Natural killer cell treated with Interleukin-12 subunit alpha and Interleukin-12 subunit beta and Interleukin-15 and Interleukin-18, amount 100 ng/mL, for 72 hours (primary cell): Measurements from ENCODE around the gene NRF1. TPM values are rescaled to one million over a fixed set of nuclear protein-coding genes. Genes with fewer than 3 reads are reported as not detected.

ENCODE experiments used
- ATAC-seq, 2 donors: fragments of 150-1000 bp; cut with Tn5 transposase in 1 of 2; sonication (Bioruptor Pico), chemical (Tn5 transposase) in 1 of 2; 2 replicates each; pipeline ENCODE4 v1.10.0; 2021
- DNase-seq: peaks from one replicate; pipeline ENCODE4 v3.0.0; 2022; ENCODE audit warnings: low spot score
- H3K27ac Mint-ChIP-seq, 2 donors: 1 replicate in 1 of 2; 2 replicates in 1 of 2; pipeline ENCODE4 v1.8.0; 2022; ENCODE audit warnings: mixed read lengths in 2 of 2, mild to moderate bottlenecking in 1 of 2, moderate library complexity in 1 of 2
- H3K27me3 Mint-ChIP-seq, 2 donors: 1 replicate in 1 of 2; 2 replicates in 1 of 2; pipeline ENCODE4 v1.8.0; 2022; ENCODE audit warnings: mixed read lengths in 2 of 2
- H3K36me3 Mint-ChIP-seq: one replicate; pipeline ENCODE4 v1.8.0; 2022; ENCODE audit warnings: mixed read lengths
- H3K4me1 Mint-ChIP-seq, 2 donors: 1 replicate in 1 of 2; 2 replicates in 1 of 2; pipeline ENCODE4 v1.8.0; 2022; ENCODE audit warnings: low read depth in 2 of 2, mixed read lengths in 2 of 2, mild to moderate bottlenecking in 1 of 2
- H3K4me3 Mint-ChIP-seq: one replicate; pipeline ENCODE4 v1.8.0; 2022; ENCODE audit warnings: mixed read lengths
- H3K9me3 Mint-ChIP-seq: 2 replicates; pipeline ENCODE4 v1.8.0; 2022; ENCODE audit warnings: mixed read lengths
- total RNA-seq, 2 donors: library from RNA; stranded (reverse); gene quantifications; one replicate each; pipeline ENCODE4 v1.2.3, GENCODE V29; 2022

The NRF1 gene
- total RNA-seq, 2 donors from 2014 or later: 27.6 to 31.9 TPM

- Mint-ChIP-seq H3K36me3 (no peaks in the 10 kb centered on the region), H3K4me1 (peaks cover 0 to 24% of the 10 kb centered on the region in 2 donors), H3K27ac (no peak overlapping the region), H3K27me3 (peaks cover 0 to 6% of the 10 kb centered on the region in 2 donors), H3K9me3 (no peaks in the 10 kb centered on the region), H3K4me3 (no peak overlapping the region)
- ATAC-seq (no peak), DNase-seq (peak; percentile 58)
Observed at GRCh38 chr7:129771201-129771927, 159.8 kb downstream of the NRF1 start.

DNA sequence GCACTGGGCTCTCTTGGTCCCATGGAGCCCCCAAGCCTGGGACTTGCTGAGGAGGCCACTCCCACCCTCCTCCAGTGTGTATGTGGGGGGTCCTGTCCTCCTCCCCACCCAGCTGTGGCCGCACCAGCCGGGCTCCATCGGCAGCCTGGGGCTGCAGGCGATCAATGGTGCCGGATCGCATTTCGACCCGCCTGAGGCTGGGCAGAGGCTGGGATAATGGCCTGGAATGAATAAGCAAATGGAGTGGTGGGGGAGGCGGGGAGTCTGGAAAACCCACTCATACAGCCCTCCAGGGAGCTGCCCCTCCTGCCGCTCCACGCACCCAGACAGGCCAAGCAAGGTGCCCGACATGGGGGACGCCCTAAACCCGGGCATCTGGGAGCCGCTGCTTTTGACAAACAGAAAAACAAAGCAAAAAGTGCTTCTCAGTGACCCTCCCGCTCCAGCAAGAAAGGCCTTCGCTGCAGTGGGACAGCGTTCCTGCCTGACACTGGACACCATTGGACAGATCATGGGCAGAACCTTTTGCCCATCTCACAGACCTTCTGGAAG, 160.5 kb downstream of the NRF1 start:
- peaks cover 0 to 6% of the 10 kb centered on the region in 2 donors for H3K27me3 Mint-ChIP-seq
- no peak overlapping the region for H3K4me3 Mint-ChIP-seq
- peaks cover 0 to 20% of the 10 kb centered on the region in 2 donors for H3K4me1 Mint-ChIP-seq
- no peak for ATAC-seq
- DNase-seq: peak; percentile 49
- no peaks in the 10 kb centered on the region for H3K9me3 Mint-ChIP-seq
- no peak overlapping the region for H3K27ac Mint-ChIP-seq
- no peaks in the 10 kb centered on the region for H3K36me3 Mint-ChIP-seq

DNA sequence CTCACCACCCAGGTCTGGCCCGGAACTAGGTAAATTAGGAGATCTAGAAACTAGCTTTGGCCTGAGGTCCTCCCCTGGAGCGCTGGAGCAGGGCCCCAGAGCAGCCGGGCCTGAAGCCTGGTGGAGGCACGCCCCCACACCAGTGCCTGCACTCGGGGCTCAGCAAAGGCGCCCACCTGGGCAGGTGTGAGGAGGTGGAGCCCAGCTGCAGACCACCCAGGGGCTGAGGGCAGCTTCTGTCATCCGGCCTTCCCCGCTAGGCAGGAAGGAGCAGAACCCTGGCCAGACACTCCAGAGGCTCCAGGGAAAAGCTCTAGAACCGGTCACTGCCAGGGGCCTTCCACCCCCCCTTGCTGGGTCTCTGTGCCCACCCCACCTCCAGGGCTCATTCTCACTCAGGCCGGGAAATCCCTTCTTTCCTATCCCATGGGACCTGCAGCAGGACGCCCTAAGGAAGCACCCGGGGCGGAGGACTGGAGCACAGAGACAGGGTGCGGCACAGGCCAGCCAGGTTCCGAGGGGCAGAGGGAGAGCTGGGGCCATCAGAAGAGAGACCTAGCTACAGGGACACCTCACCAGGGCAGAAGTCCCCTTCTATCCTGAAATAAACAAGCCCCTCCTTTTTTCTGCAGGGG, 161.2 kb downstream of the NRF1 start:
- DNase-seq (peak; percentile 51), ATAC-seq (no peak)
- Mint-ChIP-seq H3K4me1 (peaks cover 0 to 13% of the 10 kb centered on the region in 2 donors), H3K4me3 (no peak overlapping the region), H3K36me3 (no peaks in the 10 kb centered on the region), H3K27me3 (peaks cover 0 to 12% of the 10 kb centered on the region in 2 donors), H3K27ac (no peak overlapping the region), H3K9me3 (no peaks in the 10 kb centered on the region)

DNA sequence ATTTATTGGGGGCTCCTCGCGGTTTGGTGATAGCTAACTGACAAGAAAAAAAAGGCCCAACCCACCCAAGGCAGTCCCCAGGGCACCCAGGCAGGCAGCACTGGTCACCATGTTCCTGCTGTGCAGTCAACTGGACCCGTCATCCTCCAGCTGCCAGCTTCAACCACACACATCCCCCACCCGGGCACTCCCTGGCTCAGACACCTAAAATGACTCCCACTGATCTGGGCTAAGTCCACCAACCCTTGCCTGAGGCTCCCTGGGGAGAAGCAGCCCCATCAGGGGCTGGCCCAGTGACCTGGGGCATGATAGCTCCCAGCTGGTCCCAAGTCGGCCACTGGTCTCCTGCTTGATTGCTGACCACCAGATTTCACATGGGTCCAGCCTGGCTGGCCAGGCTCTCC, 161.8 kb downstream of the NRF1 start:
- DNase-seq (peak; percentile 37), ATAC-seq (no peak)
- H3K27me3 Mint-ChIP-seq: peaks cover 0 to 15% of the 10 kb centered on the region in 2 donors
- H3K4me3 Mint-ChIP-seq: no peak overlapping the region
- no peaks in the 10 kb centered on the region for H3K36me3 Mint-ChIP-seq
- H3K4me1 Mint-ChIP-seq: peaks cover 0 to 10% of the 10 kb centered on the region in 2 donors
- no peaks in the 10 kb centered on the region for H3K9me3 Mint-ChIP-seq
- no peak overlapping the region for H3K27ac Mint-ChIP-seq

DNA sequence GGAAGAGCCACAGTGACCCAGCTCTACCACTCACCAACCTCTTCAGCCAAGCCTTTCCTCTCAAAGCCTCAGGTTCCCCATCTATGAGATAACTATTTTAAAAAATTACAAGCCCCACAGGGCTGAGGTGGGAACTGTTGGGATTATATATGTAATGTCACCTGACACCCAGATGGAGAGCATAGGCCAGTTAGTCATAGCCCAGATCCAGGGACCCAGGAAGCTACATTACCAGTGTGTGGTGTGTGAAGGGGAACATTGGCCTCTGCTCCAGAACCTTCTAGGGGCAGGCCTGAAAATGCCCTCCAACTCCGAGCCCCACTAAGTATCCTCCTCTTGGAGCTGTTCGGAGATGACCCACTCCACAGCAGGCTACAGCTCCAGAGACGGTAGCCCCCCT, 162.4 kb downstream of the NRF1 start:
- Mint-ChIP-seq H3K27ac (no peak overlapping the region), H3K4me3 (no peak overlapping the region), H3K9me3 (no peaks in the 10 kb centered on the region), H3K36me3 (no peaks in the 10 kb centered on the region), H3K27me3 (peaks cover 0 to 15% of the 10 kb centered on the region in 2 donors), H3K4me1 (peaks cover 0 to 6% of the 10 kb centered on the region in 2 donors)
- ATAC-seq: peak in 1 of 2 donors; percentile 17
- no peak for DNase-seq

- no peaks in the 10 kb centered on the region for H3K9me3 Mint-ChIP-seq
- H3K27ac Mint-ChIP-seq: no peak overlapping the region
Observed at GRCh38 chr7:129774359-129774758, 162.8 kb downstream of the NRF1 start.

DNA sequence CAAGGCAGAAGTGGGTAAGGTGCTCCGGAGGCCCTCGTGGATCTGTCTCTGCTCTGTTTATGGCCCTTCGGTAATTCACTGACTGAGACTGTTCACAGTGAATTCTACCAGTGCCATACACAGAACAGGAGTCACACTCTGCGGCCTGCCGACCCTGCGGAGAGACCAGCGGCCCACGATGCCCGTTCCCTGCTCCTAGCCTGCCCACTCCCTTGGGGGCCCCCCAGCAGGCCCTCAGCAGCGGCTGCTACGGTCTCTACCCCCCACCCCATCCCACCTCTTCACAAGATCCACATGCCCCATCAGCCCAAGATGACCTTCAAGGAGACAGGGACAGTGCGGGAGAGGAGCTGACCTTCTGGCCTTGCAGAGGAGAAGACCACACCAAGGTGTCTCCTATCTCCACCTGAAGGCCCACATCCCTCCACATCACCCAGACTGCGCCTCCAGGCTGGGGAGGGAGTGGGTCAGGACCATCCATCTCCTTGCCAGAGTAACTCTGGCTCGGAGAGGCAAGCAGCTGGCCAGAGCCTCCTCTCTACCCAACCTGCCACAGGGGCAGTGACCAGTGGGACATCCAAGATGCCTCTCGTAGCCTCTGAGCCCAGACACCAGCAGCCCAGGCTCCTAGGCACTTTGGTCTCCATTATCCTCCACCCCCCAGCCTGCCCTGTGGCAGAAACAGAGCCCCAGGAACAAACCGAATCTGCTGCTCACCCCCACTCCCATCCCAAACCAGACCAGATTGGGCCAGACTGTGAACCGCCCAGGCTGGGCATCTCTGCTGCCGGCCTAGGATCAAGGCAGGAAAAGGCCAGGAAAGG, 163.6 kb downstream of the NRF1 start:
- DNase-seq: peak; percentile 38
- H3K4me3 Mint-ChIP-seq: no peak overlapping the region
- no peak for ATAC-seq
- peaks cover 0 to 5% of the 10 kb centered on the region in 2 donors for H3K4me1 Mint-ChIP-seq
- H3K27me3 Mint-ChIP-seq: peaks cover 0 to 15% of the 10 kb centered on the region in 2 donors
- no peaks in the 10 kb centered on the region for H3K9me3 Mint-ChIP-seq
- H3K27ac Mint-ChIP-seq: no peak overlapping the region
- no peaks in the 10 kb centered on the region for H3K36me3 Mint-ChIP-seq

More at GRCh38 chr7:129774359-129774758, 162.8 kb downstream of the NRF1 start:
- Mint-ChIP-seq H3K27me3 (peaks cover 0 to 15% of the 10 kb centered on the region in 2 donors), H3K4me1 (peaks cover 0 to 5% of the 10 kb centered on the region in 2 donors), H3K4me3 (no peak overlapping the region), H3K36me3 (no peaks in the 10 kb centered on the region)
- ATAC-seq (peak in 1 of 2 donors; percentile 2), DNase-seq (no peak)

GRCh38 chr7:129775695-129776361, 164.3 kb downstream of the NRF1 start:
- DNase-seq (no peak), ATAC-seq (no peak)
- peaks cover under 1 to 5% of the 10 kb centered on the region in 2 donors for H3K4me1 Mint-ChIP-seq

GRCh38 chr7:129776362-129776722, 164.8 kb downstream of the NRF1 start:
- DNase-seq: no peak
- Mint-ChIP-seq H3K27ac (no peak overlapping the region), H3K36me3 (no peaks in the 10 kb centered on the region), H3K9me3 (no peaks in the 10 kb centered on the region), H3K4me1 (peaks cover 5 to 6% of the 10 kb centered on the region in 2 donors), H3K4me3 (no peak overlapping the region), H3K27me3 (peaks cover 6 to 20% of the 10 kb centered on the region in 2 donors)
- ATAC-seq: no peak

More at GRCh38 chr7:129775695-129776361, 164.3 kb downstream of the NRF1 start:
- no peaks in the 10 kb centered on the region for H3K36me3 Mint-ChIP-seq
- H3K4me3 Mint-ChIP-seq: no peak overlapping the region
- no peak overlapping the region for H3K27ac Mint-ChIP-seq
- H3K9me3 Mint-ChIP-seq: no peaks in the 10 kb centered on the region
- peaks cover under 1 to 15% of the 10 kb centered on the region in 2 donors for H3K27me3 Mint-ChIP-seq

GRCh38 chr7:129777195-129777844, 165.8 kb downstream of the NRF1 start:
- DNase-seq (no peak), ATAC-seq (no peak)
- Mint-ChIP-seq H3K27me3 (peaks cover 10 to 22% of the 10 kb centered on the region in 2 donors), H3K9me3 (no peaks in the 10 kb centered on the region), H3K27ac (no peak overlapping the region), H3K36me3 (no peaks in the 10 kb centered on the region), H3K4me3 (no peak overlapping the region), H3K4me1 (peaks cover 7 to 9% of the 10 kb centered on the region in 2 donors)

GRCh38 chr7:129777993-129778769, 166.7 kb downstream of the NRF1 start:
- Mint-ChIP-seq H3K4me1 (peaks cover 15 to 17% of the 10 kb centered on the region in 2 donors), H3K27ac (no peak overlapping the region), H3K27me3 (peaks cover 18 to 30% of the 10 kb centered on the region in 2 donors), H3K9me3 (no peaks in the 10 kb centered on the region), H3K36me3 (no peaks in the 10 kb centered on the region), H3K4me3 (peak overlapping the region; percentile 53)
- DNase-seq: no peak
- no peak for ATAC-seq
